Fibroblast of pulmonary artery (primary cell): Measurements from ENCODE around the gene MAGED1.
A peak's percentile ranks its signal among the peaks of the same experiment; 100 is the strongest.

Experiments used
- DNase-seq: peaks from one replicate; pipeline ENCODE4 v3.0.0-alpha.2; 2010; ENCODE audit warnings: low read depth
- H3K4me3 ChIP-seq: replicated peaks from 2 replicates; pipeline ENCODE4 v1.5.1; 2011; ENCODE audit warnings: low read depth, mild to moderate bottlenecking, control low read depth, low read length, moderate library complexity
- CTCF ChIP-seq: IDR thresholded peaks from 2 replicates; pipeline ENCODE4 v1.5.1; 2011; ENCODE audit warnings: mild to moderate bottlenecking, control low read depth, low read length, inconsistent platforms; ENCODE audit errors: missing control alignments

The MAGED1 gene

DNA sequence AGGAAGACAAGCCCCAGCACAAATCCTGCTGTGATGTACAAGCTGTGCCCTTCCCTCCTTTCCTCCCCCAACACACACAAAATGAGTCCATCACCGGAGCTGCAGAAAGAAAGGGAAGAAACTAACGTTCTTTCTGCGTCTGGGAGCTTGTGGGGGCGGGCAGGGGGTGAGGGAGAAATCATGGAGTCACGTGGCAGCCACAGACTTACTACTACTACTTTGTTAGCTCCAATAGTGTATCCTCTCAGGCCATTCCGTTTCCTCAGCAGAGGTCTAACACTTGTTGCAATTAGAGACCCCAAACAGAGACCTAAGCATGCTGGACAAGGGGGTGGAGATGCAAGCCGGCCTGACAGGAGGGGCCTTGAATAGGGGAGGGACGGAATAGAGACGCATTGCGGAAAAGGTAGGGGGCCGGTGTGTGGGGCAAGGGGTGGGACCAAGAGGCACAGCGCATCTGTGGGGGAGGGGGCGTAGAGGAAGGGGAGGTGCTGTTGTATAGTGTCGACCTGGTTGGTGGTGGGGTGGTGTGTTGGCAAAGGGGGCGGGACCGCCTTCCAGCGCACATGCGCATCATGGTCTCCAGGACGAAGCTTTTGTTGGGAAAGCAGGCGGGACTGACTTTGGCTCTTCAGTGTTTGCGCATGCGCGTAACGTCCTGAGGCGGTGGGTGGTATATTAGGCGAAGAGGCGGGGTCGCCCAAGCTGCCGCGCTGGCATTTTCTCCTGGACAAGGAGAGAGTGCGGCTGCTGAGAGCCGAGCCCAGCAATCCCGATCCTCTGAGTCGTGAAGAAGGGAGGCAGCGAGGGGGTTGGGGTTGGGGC lies at the start of gene MAGED1:
Gene MAGED1, plus strand, starts transcription at position 703 of the 825 bp plus-strand sequence. CDS start 682 bp downstream, outside the sequence.
- DNase-seq, result peak; percentile 97
- TF ChIP-seq CTCF, result no peak
- H3K4me3 ChIP-seq, result peak within 1 kb of the TSS; percentile 83

GRCh38 chrX:51847463-51847862 lies 46.0 kb upstream of the MAGED1 start:
- TF ChIP-seq CTCF, result no peak
- H3K4me3 ChIP-seq, result no peak overlapping the region
- no peak for DNase-seq

DNA sequence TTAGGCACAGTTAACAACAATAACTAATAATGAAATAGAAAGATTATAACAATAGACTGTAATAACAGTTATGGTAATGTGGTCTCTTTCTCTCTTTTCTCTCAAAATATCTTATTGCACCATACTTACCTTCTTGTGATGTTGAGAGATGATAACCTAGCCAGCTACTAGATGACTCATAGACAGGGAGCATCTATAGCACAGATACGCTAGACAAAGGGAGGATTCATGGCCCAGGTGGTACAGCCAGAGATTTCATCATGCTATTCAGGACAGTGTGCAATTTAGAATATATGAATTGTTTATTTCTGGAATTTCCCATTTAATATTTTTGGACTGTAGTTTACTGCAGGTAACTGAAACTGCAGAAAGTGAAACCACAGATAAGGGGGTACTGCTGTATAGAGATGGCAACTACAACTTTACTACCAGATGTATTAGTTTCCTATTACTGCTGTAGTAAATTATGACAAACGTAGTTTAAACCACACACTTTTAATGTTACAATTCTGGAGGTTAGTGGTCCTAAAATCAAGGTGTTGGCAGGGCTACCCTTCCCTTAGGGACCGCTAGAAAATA lies 41.8 kb upstream of the MAGED1 start:
- H3K4me3 ChIP-seq, result no peak overlapping the region
- no peak for DNase-seq
- TF ChIP-seq CTCF, result no peak

DNA sequence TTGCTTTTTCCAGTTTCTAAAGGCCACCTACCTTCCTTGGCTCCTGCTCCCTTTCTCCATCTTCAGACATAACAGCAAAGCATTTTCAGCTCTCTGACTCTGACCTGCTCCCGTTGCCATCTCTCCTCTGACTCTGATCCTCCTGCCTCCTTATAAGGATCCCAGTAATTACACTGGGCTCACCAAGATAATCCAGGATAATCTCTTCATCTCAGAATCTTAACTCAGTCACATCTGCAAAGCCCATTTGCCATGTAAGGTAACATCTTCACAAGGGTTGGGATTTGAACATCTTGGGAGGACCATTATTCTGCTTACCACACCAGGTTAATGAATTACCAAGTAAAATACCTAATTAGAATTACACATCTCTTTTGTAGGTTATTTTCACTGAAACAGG lies 41.3 kb upstream of the MAGED1 start:
- no peak for TF ChIP-seq CTCF
- H3K4me3 ChIP-seq, result no peak overlapping the region
- no peak for DNase-seq

DNA sequence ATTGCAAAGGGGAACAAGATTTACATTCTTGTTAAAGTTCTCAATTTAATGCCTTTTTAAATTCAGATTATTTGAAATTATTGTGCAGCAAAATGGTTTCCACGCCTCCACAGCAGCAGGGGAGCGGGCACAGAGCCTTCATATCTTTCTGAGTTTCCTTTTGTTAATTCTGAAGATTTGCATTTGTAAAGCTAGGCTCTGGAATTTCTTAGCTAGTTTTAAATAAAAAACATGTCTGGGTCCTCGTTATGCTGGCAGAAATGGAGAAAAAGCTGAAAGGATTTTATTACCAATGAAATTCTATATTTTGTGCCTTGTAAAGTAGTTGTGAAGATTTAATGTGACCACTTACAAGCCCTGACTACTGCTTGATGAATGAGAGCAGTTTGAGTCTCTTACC lies 40.8 kb upstream of the MAGED1 start:
- DNase-seq, result no peak
- H3K4me3 ChIP-seq, result no peak overlapping the region
- TF ChIP-seq CTCF, result no peak

DNA sequence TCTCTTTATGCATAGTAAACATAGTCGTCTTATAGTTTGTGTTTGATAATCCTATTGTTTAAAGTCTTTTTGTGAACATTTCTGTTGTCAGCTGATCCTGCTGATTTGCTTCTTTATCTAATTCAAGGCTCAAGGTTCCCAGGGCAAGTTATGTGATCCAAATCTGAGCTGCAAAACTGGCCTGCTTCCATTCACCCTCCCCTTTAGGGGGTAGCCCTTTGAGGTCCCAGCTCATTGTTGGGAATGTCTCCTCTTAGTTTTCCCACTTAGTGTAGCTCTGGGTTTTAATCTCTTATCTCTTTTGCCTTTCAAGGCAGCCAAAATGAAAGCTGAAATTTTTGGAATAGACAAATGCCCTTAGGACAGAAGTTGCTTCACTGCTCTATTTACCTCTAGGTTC lies 40.2 kb upstream of the MAGED1 start:
- DNase-seq, result no peak
- TF ChIP-seq CTCF, result no peak
- H3K4me3 ChIP-seq, result no peak overlapping the region
